BLaER1 (cell line): ENCODE results near the gene MGAT5.
"Not testable (repeated sequence)": the region's sequence is repeated elsewhere in the genome, so short reads cannot be mapped to it uniquely, and the experiment has no call there.

Source experiments
- H3K27ac ChIP-seq: shearing (Covaris generic); formaldehyde crosslinking; 2 replicates; pipeline ENCODE4 v1.8.1; 2022
- H3K27me3 ChIP-seq: shearing (Covaris generic); formaldehyde crosslinking; 2 replicates; pipeline ENCODE4 v1.8.1; 2022
- H3K36me3 ChIP-seq: shearing (Covaris generic); formaldehyde crosslinking; 2 replicates; pipeline ENCODE4 v1.8.1; 2022
- H3K4me1 ChIP-seq: shearing (Covaris generic); formaldehyde crosslinking; 2 replicates; pipeline ENCODE4 v1.8.1; 2022
- H3K4me2 ChIP-seq: shearing (Covaris generic); formaldehyde crosslinking; 2 replicates; pipeline ENCODE4 v1.8.1; 2022
- H3K4me3 ChIP-seq: shearing (Covaris generic); formaldehyde crosslinking; 2 replicates; pipeline ENCODE4 v1.8.1; 2022
- H3K9ac ChIP-seq: shearing (Covaris generic); formaldehyde crosslinking; 2 replicates; pipeline ENCODE4 v1.8.1; 2022
- H3K9me3 ChIP-seq: shearing (Covaris generic); formaldehyde crosslinking; 2 replicates; pipeline ENCODE4 v1.8.1; 2022
- H4K20me1 ChIP-seq: shearing (Covaris generic); formaldehyde crosslinking; 2 replicates; pipeline ENCODE4 v1.8.1; 2022
- Cebpa-rat ChIP-seq: shearing (Covaris generic); IDR thresholded peaks from 2 replicates; pipeline ENCODE4 v1.8.1; 2022

Gene MGAT5

GRCh38 chr2:134463699-134464022 is 209.8 kb downstream of the MGAT5 start:
- no peak for TF ChIP-seq Cebpa-rat
- no peaks in the 10 kb centered on the region for H3K27me3 ChIP-seq
- no peak overlapping the region for H3K4me2 ChIP-seq
- H3K4me1 ChIP-seq: no peaks in the 10 kb centered on the region
- no peak overlapping the region for H3K27ac ChIP-seq
- no peak overlapping the region for H3K9ac ChIP-seq
- H3K4me3 ChIP-seq: no peak overlapping the region
- H3K9me3 ChIP-seq: no peaks in the 10 kb centered on the region
- no peaks in the 10 kb centered on the region for H4K20me1 ChIP-seq
- no peaks in the 10 kb centered on the region for H3K36me3 ChIP-seq

GRCh38 chr2:134465228-134466105 is 211.6 kb downstream of the MGAT5 start:
- Histone ChIP-seq H3K4me2 (no peak overlapping the region), H3K4me3 (no peak overlapping the region), H3K9ac (no peak overlapping the region), H3K27ac (no peak overlapping the region), H3K36me3 (no peaks in the 10 kb centered on the region), H3K27me3 (no peaks in the 10 kb centered on the region), H3K4me1 (no peaks in the 10 kb centered on the region), H4K20me1 (no peaks in the 10 kb centered on the region), H3K9me3 (no peaks in the 10 kb centered on the region)
- no peak for TF ChIP-seq Cebpa-rat

- no peaks in the 10 kb centered on the region for H3K27me3 ChIP-seq
- H4K20me1 ChIP-seq: no peaks in the 10 kb centered on the region
- no peak for TF ChIP-seq Cebpa-rat
- H3K36me3 ChIP-seq: no peaks in the 10 kb centered on the region
- H3K27ac ChIP-seq: no peak overlapping the region
- no peaks in the 10 kb centered on the region for H3K4me1 ChIP-seq
- no peak overlapping the region for H3K4me3 ChIP-seq
- no peak overlapping the region for H3K9ac ChIP-seq
- no peaks in the 10 kb centered on the region for H3K9me3 ChIP-seq
- H3K4me2 ChIP-seq: no peak overlapping the region
Measured at GRCh38 chr2:134466141-134466540, 212.3 kb downstream of the MGAT5 start.

DNA sequence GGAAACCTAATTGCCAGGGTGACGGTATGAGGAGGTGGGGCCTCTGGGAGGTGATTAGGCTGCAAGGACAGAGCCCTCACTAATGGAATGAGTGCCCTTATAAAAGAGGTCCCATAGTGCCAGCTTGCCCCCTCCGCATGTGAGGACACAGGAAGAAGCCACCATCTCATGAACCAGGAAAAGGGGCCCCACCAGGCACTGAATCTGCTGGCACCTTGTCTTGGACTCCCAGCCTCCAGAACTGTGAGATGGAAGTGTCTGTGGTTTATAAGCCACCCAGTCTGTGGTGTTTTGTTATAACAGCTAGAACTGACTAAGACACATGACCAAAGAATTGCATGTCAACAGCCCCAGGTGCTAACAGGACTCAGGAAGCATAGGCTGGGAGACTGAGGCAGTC is 214.3 kb downstream of the MGAT5 start:
- no peak overlapping the region for H3K4me3 ChIP-seq
- H3K4me1 ChIP-seq: no peaks in the 10 kb centered on the region
- TF ChIP-seq Cebpa-rat: no peak
- H4K20me1 ChIP-seq: no peaks in the 10 kb centered on the region
- H3K27me3 ChIP-seq: no peaks in the 10 kb centered on the region
- H3K4me2 ChIP-seq: no peak overlapping the region
- H3K9ac ChIP-seq: no peak overlapping the region
- no peaks in the 10 kb centered on the region for H3K36me3 ChIP-seq
- peaks cover 2% of the 10 kb centered on the region; the same call in 1 of the 2 replicates for H3K9me3 ChIP-seq
- H3K27ac ChIP-seq: no peak overlapping the region

- no peaks in the 10 kb centered on the region for H3K4me1 ChIP-seq
- TF ChIP-seq Cebpa-rat: no peak
Measured at GRCh38 chr2:134468776-134469175, 214.9 kb downstream of the MGAT5 start.

GRCh38 chr2:134469516-134470115 is 215.7 kb downstream of the MGAT5 start:
- Histone ChIP-seq H3K9me3 (peaks cover 5% of the 10 kb centered on the region; the same call in 1 of the 2 replicates), H3K9ac (no peak overlapping the region), H3K27me3 (no peaks in the 10 kb centered on the region), H3K4me3 (no peak overlapping the region), H4K20me1 (no peaks in the 10 kb centered on the region), H3K4me2 (no peak overlapping the region), H3K27ac (no peak overlapping the region), H3K36me3 (no peaks in the 10 kb centered on the region), H3K4me1 (no peaks in the 10 kb centered on the region)
- TF ChIP-seq Cebpa-rat: no peak

More at GRCh38 chr2:134468776-134469175, 214.9 kb downstream of the MGAT5 start:
- no peak overlapping the region for H3K27ac ChIP-seq
- H3K9ac ChIP-seq: no peak overlapping the region
- no peaks in the 10 kb centered on the region for H3K27me3 ChIP-seq
- no peaks in the 10 kb centered on the region for H3K36me3 ChIP-seq
- no peak overlapping the region for H3K4me2 ChIP-seq
- H3K4me3 ChIP-seq: no peak overlapping the region
- H3K9me3 ChIP-seq: peaks cover 5% of the 10 kb centered on the region; the same call in 1 of the 2 replicates
- no peaks in the 10 kb centered on the region for H4K20me1 ChIP-seq

DNA sequence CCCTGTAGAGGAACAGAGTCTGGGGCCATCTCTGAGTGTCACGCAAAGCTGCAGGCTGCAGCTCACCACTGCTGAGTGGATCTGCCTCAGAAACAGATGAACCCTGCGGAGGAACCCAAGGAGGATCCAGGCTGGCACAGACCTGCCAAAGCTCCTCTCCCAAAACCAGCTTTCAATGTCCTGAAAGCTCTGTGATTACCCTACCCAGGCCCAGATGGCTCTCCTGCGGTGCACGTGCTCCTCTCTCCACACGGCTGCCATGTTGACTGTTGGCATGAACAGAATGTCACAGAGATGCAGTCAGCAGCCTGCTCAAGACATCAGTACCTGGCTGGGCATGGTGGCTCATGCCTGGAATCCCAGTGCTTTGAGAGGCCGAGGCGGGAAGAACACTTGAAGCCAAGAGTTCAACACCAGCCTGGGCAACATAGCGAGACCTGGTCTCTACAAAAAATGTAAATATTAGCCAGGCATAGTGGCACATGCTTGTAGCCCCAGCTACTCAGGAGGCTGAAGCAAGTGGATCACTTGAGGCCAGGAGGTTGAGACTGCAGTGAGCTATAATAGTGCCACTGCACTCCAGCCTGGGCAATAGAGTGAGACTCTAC is 216.8 kb downstream of the MGAT5 start:
- Histone ChIP-seq H3K4me2 (no peak overlapping the region), H3K4me3 (no peak overlapping the region), H3K4me1 (no peaks in the 10 kb centered on the region), H3K36me3 (no peaks in the 10 kb centered on the region), H3K9ac (no peak overlapping the region), H3K9me3 (peaks cover 5% of the 10 kb centered on the region; the same call in 1 of the 2 replicates), H4K20me1 (no peaks in the 10 kb centered on the region), H3K27ac (no peak overlapping the region), H3K27me3 (no peaks in the 10 kb centered on the region)
- no peak for TF ChIP-seq Cebpa-rat

GRCh38 chr2:134476982-134477381 is 223.1 kb downstream of the MGAT5 start:
- not testable (repeated sequence) for H3K4me1 ChIP-seq, H3K9ac ChIP-seq, H3K4me2 ChIP-seq, H3K36me3 ChIP-seq, H3K4me3 ChIP-seq, H3K9me3 ChIP-seq, H3K27ac ChIP-seq, H4K20me1 ChIP-seq, H3K27me3 ChIP-seq

DNA sequence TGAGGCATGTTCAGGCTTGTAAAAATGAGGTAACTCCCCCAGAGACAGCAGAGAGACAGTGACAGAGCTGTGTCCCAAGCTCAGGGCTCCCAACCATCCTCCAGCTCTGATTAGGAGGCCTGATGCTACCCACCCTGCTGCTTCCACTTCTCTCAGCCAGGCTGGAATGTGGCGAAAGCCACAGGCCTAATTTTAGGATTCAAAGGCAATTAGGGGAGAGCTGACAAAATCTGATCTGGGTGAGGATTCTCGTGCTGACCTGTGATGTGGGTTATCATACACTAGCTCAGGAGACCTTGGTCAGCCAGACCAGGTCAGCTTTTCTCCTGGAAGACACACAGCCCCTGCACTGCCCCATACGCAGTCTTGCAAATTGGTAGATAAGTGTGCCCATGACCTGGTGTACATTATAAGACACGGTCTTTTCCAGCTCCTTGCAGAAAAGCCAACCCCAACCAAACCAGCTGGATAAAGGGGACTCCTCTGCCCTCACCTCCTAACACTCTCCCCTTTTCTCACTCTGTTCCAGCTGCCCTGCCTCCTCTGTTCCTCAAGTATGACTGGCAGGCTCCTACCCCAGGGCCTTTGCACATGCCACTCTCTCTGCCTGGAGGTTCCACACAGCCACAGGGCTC is 225.9 kb downstream of the MGAT5 start:
- H3K27ac ChIP-seq: no peak overlapping the region
- H3K27me3 ChIP-seq: no peaks in the 10 kb centered on the region
- H4K20me1 ChIP-seq: no peaks in the 10 kb centered on the region
- no peaks in the 10 kb centered on the region for H3K9me3 ChIP-seq
- H3K9ac ChIP-seq: no peak overlapping the region
- no peaks in the 10 kb centered on the region for H3K4me1 ChIP-seq
- no peak for TF ChIP-seq Cebpa-rat
- H3K4me3 ChIP-seq: no peak overlapping the region
- H3K4me2 ChIP-seq: no peak overlapping the region
- H3K36me3 ChIP-seq: no peaks in the 10 kb centered on the region
